Left renal cortex interstitium (tissue), 4 donors: ENCODE results near the gene FAM181B. TPM values are rescaled to one million over a fixed set of nuclear protein-coding genes. Genes with fewer than 3 reads are reported as not detected.

Source experiments
- DNase-seq, 4 donors: peaks; one replicate each; pipeline ENCODE4 v3.0.0-alpha.2; 2013; ENCODE audit warnings: low read depth in 4 of 4, low spot score in 2 of 4, missing footprints in 1 of 4
- polyA plus RNA-seq, 4 donors: library from polyadenylated mRNA; unstranded; fragments of 120-200 nt; gene quantifications; one replicate each; pipeline ENCODE4 v1.2.1, GENCODE V29; 2013; ENCODE audit not compliant: insufficient read length in 4 of 4

The FAM181B gene
- polyA plus RNA-seq, 4 donors = 2.3 to 5.2 (median 3.1) TPM

- DNase-seq = no peak
Observed at GRCh38 chr11:82686211-82686610, 47.5 kb downstream of the FAM181B start.

DNA sequence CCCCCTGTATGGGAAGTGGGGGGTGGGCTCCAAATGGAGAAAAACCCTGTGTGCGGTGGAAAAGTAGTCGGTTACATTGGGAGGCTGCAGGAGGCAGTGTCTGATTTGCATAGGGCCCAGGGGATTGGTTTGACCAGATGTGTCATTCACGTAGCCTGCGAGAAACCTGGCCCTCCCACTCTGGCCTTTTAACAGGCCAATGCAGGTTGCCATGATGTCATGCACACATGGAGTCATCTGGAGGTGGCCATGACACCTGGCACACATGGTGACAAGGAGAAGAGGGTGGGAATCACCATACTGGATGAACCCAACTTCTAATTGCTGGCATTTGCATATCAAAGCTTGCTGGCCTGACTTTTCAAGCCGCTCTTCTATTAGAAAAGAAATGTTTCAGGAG, 50.6 kb downstream of the FAM181B start:
- DNase-seq = no peak

GRCh38 chr11:82682003-82682751, 51.5 kb downstream of the FAM181B start:
- DNase-seq = peak in 2 of 4 donors; percentile 3 to 25

- no peak for DNase-seq
Observed at GRCh38 chr11:82680252-82680651, 53.4 kb downstream of the FAM181B start.

Other genes starting within 250 kb of the FAM181B start
- gene PRCP, start 166.6 kb upstream of the FAM181B start, polyA plus RNA-seq = 100 to 1,000 TPM; 221 to 304 (median 266) TPM
- 1 to 10 TPM; 5.9 to 6.6 (median 6.5) TPM for gene DDIAS, start 167.9 kb upstream of the FAM181B start, polyA plus RNA-seq